Measurements from ENCODE around the gene HBM. TPM values are rescaled to one million over a fixed set of nuclear protein-coding genes. Genes with fewer than 3 reads are reported as not detected.

The HBM gene
- total RNA-seq, 1 donor from 2014 or later: not detected

DNA sequence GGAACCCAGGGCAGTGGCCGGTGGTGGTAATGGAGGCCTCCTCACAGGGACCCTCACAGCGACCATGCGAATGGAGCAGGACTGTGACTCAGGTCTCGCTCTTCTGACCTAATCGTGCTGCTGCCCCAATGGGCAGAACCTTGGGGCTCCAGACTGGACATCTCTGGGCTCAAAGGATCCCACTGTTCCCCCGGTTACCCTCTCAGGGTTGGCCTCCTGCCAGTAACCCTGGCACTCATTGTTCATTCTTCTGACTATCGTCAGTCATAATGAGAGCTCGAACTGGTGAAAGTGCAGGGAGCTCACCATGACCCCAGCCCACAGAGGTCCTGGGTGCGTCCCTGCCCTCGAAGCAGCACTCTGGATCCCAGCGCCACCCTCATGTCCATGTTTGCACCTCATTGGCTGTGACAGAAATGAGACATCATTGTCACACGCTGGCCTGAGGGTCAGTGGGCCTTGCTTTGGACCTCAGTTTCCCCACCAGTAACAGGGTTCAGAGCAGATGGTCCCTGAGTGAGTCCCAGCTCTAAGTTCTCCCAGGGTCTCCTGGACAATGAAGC lies 23.3 kb upstream of the HBM start:
- Histone ChIP-seq H3K9me3 (no peaks in the 10 kb centered on the region), H3K36me3 (no peaks in the 10 kb centered on the region), H3K4me1 (peaks cover 0 to 2% of the 10 kb centered on the region in 2 donors), H3K4me3 (no peak overlapping the region), H3K27me3 (no peaks in the 10 kb centered on the region), H3K27ac (no peak overlapping the region)
- DNase-seq (ENCODE audit: low spot score in 2 of 2): no peak
- intact Hi-C loops (cut with DNase I): no loop called here
- TF ChIP-seq CTCF (IDR thresholded peaks at IDR 0.05): no peak

GRCh38 chr16:143047-143446 lies 22.7 kb upstream of the HBM start:
- Histone ChIP-seq H3K27ac (no peak overlapping the region), H3K9me3 (no peaks in the 10 kb centered on the region), H3K27me3 (no peaks in the 10 kb centered on the region), H3K4me3 (no peak overlapping the region), H3K36me3 (no peaks in the 10 kb centered on the region), H3K4me1 (no peaks in the 10 kb centered on the region)
- DNase-seq (ENCODE audit: low spot score in 2 of 2): no peak
- TF ChIP-seq CTCF (IDR thresholded peaks at IDR 0.05): no peak
- intact Hi-C loops (cut with DNase I): no loop called here

DNA sequence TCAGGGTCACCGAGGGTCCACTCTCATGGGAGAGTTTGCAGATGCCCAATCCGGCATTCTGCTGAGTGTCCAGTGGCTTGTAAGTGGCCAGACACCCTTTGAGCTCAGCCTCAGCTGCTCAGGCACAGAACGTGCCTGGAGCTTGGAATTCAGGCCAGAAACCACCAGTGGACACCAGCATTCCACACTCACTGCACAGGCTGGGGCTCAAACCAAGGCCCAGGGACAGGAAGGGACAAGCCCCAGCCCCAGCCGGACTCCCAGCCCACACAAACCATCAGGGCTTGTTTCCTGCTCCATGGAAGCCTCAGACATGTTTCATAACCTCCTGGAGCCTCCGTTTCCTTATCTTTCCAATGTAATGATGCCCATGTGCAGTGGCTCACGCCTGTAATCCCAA lies 22.3 kb upstream of the HBM start:
- no peak for TF ChIP-seq CTCF (IDR thresholded peaks at IDR 0.05)
- intact Hi-C loops (cut with DNase I): no loop called here
- Histone ChIP-seq H3K4me3 (no peak overlapping the region), H3K9me3 (no peaks in the 10 kb centered on the region), H3K27me3 (no peaks in the 10 kb centered on the region), H3K4me1 (no peaks in the 10 kb centered on the region), H3K27ac (no peak overlapping the region), H3K36me3 (no peaks in the 10 kb centered on the region)
- no peak for DNase-seq (ENCODE audit: low spot score in 2 of 2)

DNA sequence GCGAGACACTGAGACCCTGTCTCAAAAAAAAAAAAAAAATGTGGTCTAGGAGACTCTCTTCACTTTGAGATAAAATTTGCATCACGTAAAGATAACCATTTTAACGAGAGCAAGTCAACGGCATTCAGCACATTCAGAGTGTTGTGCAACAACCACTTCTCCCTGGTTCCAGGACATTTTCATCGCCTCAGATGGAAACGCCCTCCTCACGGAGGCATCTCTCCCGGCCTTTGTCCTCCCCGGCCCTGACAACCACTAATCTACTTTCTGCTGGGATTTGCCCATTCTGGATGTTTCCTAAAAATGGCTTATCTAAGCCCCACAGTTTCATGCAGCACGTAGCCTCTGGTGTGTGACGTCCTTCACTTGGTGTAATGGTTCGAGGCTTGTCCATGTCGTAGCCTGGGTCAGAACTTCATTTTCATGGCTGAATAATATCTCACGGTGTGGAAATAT lies 21.0 kb upstream of the HBM start:
- no peaks in the 10 kb centered on the region for H3K9me3 ChIP-seq
- DNase-seq (ENCODE audit: low spot score in 2 of 2): no peak
- TF ChIP-seq CTCF (IDR thresholded peaks at IDR 0.05): no peak
- H3K36me3 ChIP-seq: no peaks in the 10 kb centered on the region
- no peaks in the 10 kb centered on the region for H3K4me1 ChIP-seq
- no peak overlapping the region for H3K27ac ChIP-seq
- intact Hi-C loops (cut with DNase I): no loop called here
- no peak overlapping the region for H3K4me3 ChIP-seq
- no peaks in the 10 kb centered on the region for H3K27me3 ChIP-seq

DNA sequence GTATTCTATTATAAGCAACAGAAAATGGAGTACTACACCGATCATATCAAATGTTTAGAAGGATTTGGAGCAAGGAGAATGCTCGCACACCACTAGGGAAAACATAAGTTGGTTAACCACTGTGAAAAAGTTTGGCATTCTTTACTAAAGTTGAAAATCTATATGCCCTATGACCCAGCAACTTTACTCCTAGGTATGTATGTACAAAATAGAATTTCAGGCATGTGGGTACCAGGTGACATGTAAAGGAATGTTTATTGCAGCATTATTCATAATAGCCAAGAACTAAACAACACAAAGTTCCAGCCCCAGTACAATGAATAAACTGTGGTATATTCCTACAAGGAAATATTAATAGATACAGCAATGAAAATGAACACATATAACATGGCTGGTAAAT lies 19.1 kb upstream of the HBM start:
- no peak overlapping the region for H3K4me3 ChIP-seq
- no peak overlapping the region for H3K27ac ChIP-seq
- intact Hi-C loops (cut with DNase I): no loop called here
- no peak for TF ChIP-seq CTCF (IDR thresholded peaks at IDR 0.05)
- H3K4me1 ChIP-seq: no peaks in the 10 kb centered on the region
- no peak for DNase-seq (ENCODE audit: low spot score in 2 of 2)
- H3K36me3 ChIP-seq: no peaks in the 10 kb centered on the region
- no peaks in the 10 kb centered on the region for H3K27me3 ChIP-seq
- H3K9me3 ChIP-seq: no peaks in the 10 kb centered on the region
